Endothelial cell of umbilical vein (primary cell): ENCODE measurements around the gene C2orf69. TPM values are rescaled to one million over a fixed set of nuclear protein-coding genes. Genes with fewer than 3 reads are reported as not detected.

Experiments
- BruUV-seq: library from RNA; stranded (reverse); fragments of 400-500 nt; replicated peaks from 2 replicates; lab custom pipeline; 2021; lab: Mats Ljungman, UMichigan
- CTCF ChIA-PET: fragments of 300-600, 350-600 bp; sonication (Branson Sonifier 250); formaldehyde crosslinking; loops from one replicate; lab custom pipeline; 2021; ENCODE audit warnings: antibody characterized with exemption, inconsistent platforms; lab: Charles Lee
- POLR2A ChIA-PET: fragments of 300-600, 350-600 bp; sonication (Branson Sonifier 250); formaldehyde crosslinking; loops from one replicate; lab custom pipeline; 2021; ENCODE audit warnings: antibody characterized with exemption, inconsistent platforms; lab: Charles Lee
- DNase-seq: peaks from one replicate; pipeline ENCODE4 v3.0.0-alpha.2; 2011; ENCODE audit warnings: low read depth, low spot score
- FAIRE-seq: peaks from 2 replicates; lab custom pipeline; 2011; peaks lifted over from hg19 to GRCh38; lab: Jason Lieb, UNC
- H2AFZ ChIP-seq: 2 replicates; pipeline ENCODE4 v1.6.0; 2012; ENCODE audit warnings: low read depth, low read length, control low read depth, inconsistent platforms
- H3K27ac ChIP-seq: 2 replicates; pipeline ENCODE4 v1.5.1; 2011; ENCODE audit warnings: low read depth, mild to moderate bottlenecking, control low read depth, low read length, moderate library complexity; ENCODE audit not compliant: insufficient read depth
- H3K27me3 ChIP-seq, 2 experiments: 2 replicates each; pipeline versions ENCODE4 v1.6.0 to v1.6.1; 2011; ENCODE audit warnings: low read length in 2 of 2, mixed read lengths in 1 of 2; ENCODE audit not compliant: control insufficient read depth in 2 of 2, insufficient read depth in 2 of 2
- H3K36me3 ChIP-seq, 2 experiments: 2 replicates in 1 of 2; 3 replicates in 1 of 2; pipeline ENCODE4 v1.5.1; 2011; ENCODE audit warnings: low read length in 2 of 2, mild to moderate bottlenecking in 1 of 2, moderate library complexity in 1 of 2; ENCODE audit not compliant: control insufficient read depth in 2 of 2, insufficient read depth in 2 of 2; ENCODE audit errors: extremely low read depth in 1 of 2
- H3K4me1 ChIP-seq: 3 replicates; pipeline ENCODE4 v1.5.1; 2011; ENCODE audit warnings: mild to moderate bottlenecking, low read length; ENCODE audit not compliant: control insufficient read depth, insufficient read depth; ENCODE audit errors: extremely low read depth
- H3K4me2 ChIP-seq: 2 replicates; pipeline ENCODE4 v1.6.1; 2011; ENCODE audit warnings: low read length, control low read depth, mixed read lengths; ENCODE audit not compliant: insufficient read depth
- H3K4me3 ChIP-seq, 3 experiments: fragments of 200-600 bp in 1 of 3; sonication (generic), shearing (Covaris generic) in 1 of 3; replicated peaks in 1 of 3; 2 replicates each; pipeline ENCODE4 v1.5.1; 2011 to 2016; ENCODE audit warnings: control low read depth in 3 of 3, low read length in 3 of 3, mild to moderate bottlenecking in 2 of 3, inconsistent platforms in 1 of 3, low read depth in 1 of 3, moderate library complexity in 1 of 3; ENCODE audit not compliant: insufficient read depth in 1 of 3
- H3K79me2 ChIP-seq: 2 replicates; pipeline ENCODE4 v1.6.0; 2012; ENCODE audit warnings: low read length, inconsistent platforms; ENCODE audit not compliant: control insufficient read depth, insufficient read depth
- H3K9ac ChIP-seq: replicated peaks from 2 replicates; pipeline ENCODE3; 2011; ENCODE audit warnings: low read length, control low read depth; ENCODE audit not compliant: insufficient read depth; ENCODE audit errors: extremely low read depth
- H3K9me1 ChIP-seq: replicated peaks from 3 replicates; pipeline ENCODE4 v1.6.0; 2011; ENCODE audit warnings: mild to moderate bottlenecking, low read length; ENCODE audit not compliant: control insufficient read depth, insufficient read depth; ENCODE audit errors: extremely low read depth
- H3K9me3 ChIP-seq: replicated peaks from 2 replicates; pipeline ENCODE4 v1.5.1; 2012; ENCODE audit warnings: low read length, inconsistent platforms; ENCODE audit not compliant: control insufficient read depth, insufficient read depth
- H4K20me1 ChIP-seq: replicated peaks from 2 replicates; pipeline ENCODE3; 2011; ENCODE audit warnings: mild to moderate bottlenecking, low read length; ENCODE audit not compliant: control insufficient read depth, insufficient read depth; ENCODE audit errors: extremely low read depth
- CTCF ChIP-seq, 2 donors: IDR thresholded peaks; 1 replicate in 1 of 2; 2 replicates in 1 of 2; pipeline ENCODE4 v1.5.1; 2011; ENCODE audit warnings: low read length in 2 of 2, mild to moderate bottlenecking in 2 of 2, moderate library complexity in 2 of 2, control low read depth in 1 of 2, inconsistent platforms in 1 of 2, low read depth in 1 of 2; ENCODE audit not compliant: insufficient read depth in 1 of 2; ENCODE audit errors: extremely low read depth in 1 of 2
- EZH2 ChIP-seq: IDR thresholded peaks from 2 replicates; pipeline ENCODE4 v1.6.1; 2012; ENCODE audit warnings: borderline replicate concordance, low read depth, mild to moderate bottlenecking, moderate library complexity, low read length, inconsistent platforms; ENCODE audit not compliant: severe bottlenecking
- FOS ChIP-seq: IDR thresholded peaks from 2 replicates; pipeline ENCODE4 v1.6.1; 2011; ENCODE audit warnings: mild to moderate bottlenecking, low read length, moderate library complexity, borderline replicate concordance; ENCODE audit not compliant: insufficient read depth
- GATA2 ChIP-seq: IDR thresholded peaks from 2 replicates; pipeline ENCODE4 v1.7.0; 2011; ENCODE audit warnings: low read depth, mild to moderate bottlenecking, moderate library complexity, mixed read lengths, low read length; ENCODE audit not compliant: insufficient read length, insufficient read depth
- JUN ChIP-seq: IDR thresholded peaks from 2 replicates; pipeline ENCODE4 v1.6.1; 2011; ENCODE audit warnings: borderline replicate concordance, low read depth; ENCODE audit not compliant: insufficient read length, insufficient read depth
- MAX ChIP-seq: IDR thresholded peaks from 2 replicates; pipeline ENCODE4 v1.6.1; 2011; ENCODE audit not compliant: insufficient read depth, insufficient read length
- POLR2A ChIP-seq: IDR thresholded peaks from 2 replicates; pipeline ENCODE4 v1.6.1; 2012; ENCODE audit warnings: low read depth, mild to moderate bottlenecking, control low read depth, low read length
- dilution Hi-C: fragments of 300-500 bp; cut with MboI; formaldehyde crosslinking; loops from one replicate; pipeline ENCODE4 v1.15.0; 2019; ENCODE audit warnings: low sequenced_read_pairs; ENCODE audit not compliant: extremely low pct_ligation_motif_present
- intact Hi-C: fragments of 100-400 bp; cut with micrococcal nuclease; formaldehyde crosslinking; loops from one replicate; pipeline ENCODE4 v1.10.0; 2022
- polyA plus RNA-seq, 4 experiments: library from polyadenylated mRNA; depleted of rRNA in 3 of 4; stranded (reverse) in 3 of 4; unstranded in 1 of 4; fragments of >200 nt; gene quantifications; 2 replicates each; pipeline versions ENCODE4 v1.2.1 to v1.2.3, GENCODE V29; 2011 to 2012; ENCODE audit warnings: missing spikeins in 1 of 4
- total RNA-seq: library from RNA; stranded (reverse); gene quantifications from 2 replicates; pipeline ENCODE4 v1.2.3, GENCODE V29; 2021

The C2orf69 gene
- total and polyA plus RNA-seq, 2 donors (not counting 3 experiments of a cell fraction or from before 2014, with no cell fraction given) = 1.7 to 12.9 TPM

GRCh38 chr2:199962203-199962602 lies 51.1 kb downstream of the C2orf69 start:
- FAIRE-seq = no peak
- peaks cover 5 to 27% of the 10 kb centered on the region in 2 experiments for H3K36me3 ChIP-seq

More at GRCh38 chr2:199962203-199962602, 51.1 kb downstream of the C2orf69 start:
- dilution Hi-C loops = no loop called here
- ChIA-PET POLR2A (no interaction called here), CTCF (interaction anchor here (3.7 kb wide), 1 partner anchor 12 kb away, joined by 14 read pairs; no protein-coding TSS in a partner anchor)
- no peak overlapping the region for H3K9ac ChIP-seq
- no TSS peak for BruUV-seq
- no peak overlapping the region for H2AFZ ChIP-seq
- peaks cover 15% of the 10 kb centered on the region for H3K79me2 ChIP-seq
- H3K27ac ChIP-seq = no peak overlapping the region
- H3K27me3 ChIP-seq = no peaks in the 10 kb centered on the region
- intact Hi-C loops = no loop called here
- TF ChIP-seq JUN (no peak), EZH2 (no peak), CTCF (IDR thresholded peaks at IDR 0.05; ENCODE audit: extremely low read depth in 1 of 2, insufficient read depth in 1 of 2, low read depth in 1 of 2, low read length in 2 of 2) (no peak), GATA2 (no peak), MAX (no peak), POLR2A (no peak), FOS (no peak)
- no peaks in the 10 kb centered on the region for H4K20me1 ChIP-seq
- H3K4me1 ChIP-seq = no peaks in the 10 kb centered on the region
- H3K9me3 ChIP-seq = no peaks in the 10 kb centered on the region
- no peaks in the 10 kb centered on the region for H3K9me1 ChIP-seq
- no peak for DNase-seq
- no peak overlapping the region for H3K4me2 ChIP-seq
- H3K4me3 ChIP-seq = no peak overlapping the region
